Esophagus squamous epithelium (tissue), 4 donors: ENCODE results near the gene SLC17A5.

Source experiments
- POLR2A ChIP-seq, 4 donors: fragments of 450-650 bp; IDR thresholded peaks; one replicate each; pipeline ENCODE4 v1.6.1; 2017; ENCODE audit warnings: antibody characterized with exemption in 4 of 4, mild to moderate bottlenecking in 4 of 4, moderate library complexity in 3 of 4
- TF ChIP-seq, protein P1 (sequence below), 6 experiments: fragments of 450-650 bp in 4 of 6; fragments of 200-600 bp in 2 of 6; sonication (generic) in 2 of 6; IDR thresholded peaks; one replicate each; pipeline ENCODE4 v1.5.1; 2016 to 2019; ENCODE audit warnings: antibody characterized with exemption in 6 of 6, mild to moderate bottlenecking in 4 of 6, moderate library complexity in 4 of 6

DNA sequence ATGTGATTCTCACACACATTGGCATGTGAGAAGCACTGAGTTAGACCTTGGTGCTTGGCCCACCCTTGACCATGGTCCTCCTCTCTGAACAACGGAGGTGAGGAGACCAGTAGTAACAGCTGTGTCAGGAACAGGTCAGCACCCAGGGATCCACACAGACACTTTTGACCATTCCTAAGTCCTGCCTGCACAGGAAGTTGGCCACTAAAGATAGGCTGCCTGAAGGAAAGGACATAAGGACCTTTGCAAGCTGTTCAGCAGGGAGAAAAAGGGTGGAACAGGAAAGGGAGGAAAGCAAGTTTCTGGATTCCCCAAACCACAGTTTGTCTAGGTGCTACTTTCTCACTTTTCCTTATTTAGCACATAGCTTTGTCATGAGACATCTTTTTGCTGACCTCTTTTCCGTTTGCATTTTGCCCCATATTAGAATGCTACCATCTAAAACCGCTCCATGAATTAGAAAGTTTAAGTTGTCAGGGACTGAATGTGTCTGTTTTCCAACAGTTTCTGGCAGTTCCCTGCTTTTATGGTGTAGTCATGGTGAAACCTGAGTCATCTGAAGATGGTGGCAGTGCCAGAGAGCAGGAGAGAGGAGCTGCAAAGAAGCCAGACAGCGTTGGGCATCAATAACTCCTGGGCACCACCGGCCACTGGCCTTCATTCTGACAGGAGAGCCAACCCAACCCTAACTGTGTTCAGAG, 41.1 kb upstream of the SLC17A5 start:
- TF ChIP-seq, protein P1, sequence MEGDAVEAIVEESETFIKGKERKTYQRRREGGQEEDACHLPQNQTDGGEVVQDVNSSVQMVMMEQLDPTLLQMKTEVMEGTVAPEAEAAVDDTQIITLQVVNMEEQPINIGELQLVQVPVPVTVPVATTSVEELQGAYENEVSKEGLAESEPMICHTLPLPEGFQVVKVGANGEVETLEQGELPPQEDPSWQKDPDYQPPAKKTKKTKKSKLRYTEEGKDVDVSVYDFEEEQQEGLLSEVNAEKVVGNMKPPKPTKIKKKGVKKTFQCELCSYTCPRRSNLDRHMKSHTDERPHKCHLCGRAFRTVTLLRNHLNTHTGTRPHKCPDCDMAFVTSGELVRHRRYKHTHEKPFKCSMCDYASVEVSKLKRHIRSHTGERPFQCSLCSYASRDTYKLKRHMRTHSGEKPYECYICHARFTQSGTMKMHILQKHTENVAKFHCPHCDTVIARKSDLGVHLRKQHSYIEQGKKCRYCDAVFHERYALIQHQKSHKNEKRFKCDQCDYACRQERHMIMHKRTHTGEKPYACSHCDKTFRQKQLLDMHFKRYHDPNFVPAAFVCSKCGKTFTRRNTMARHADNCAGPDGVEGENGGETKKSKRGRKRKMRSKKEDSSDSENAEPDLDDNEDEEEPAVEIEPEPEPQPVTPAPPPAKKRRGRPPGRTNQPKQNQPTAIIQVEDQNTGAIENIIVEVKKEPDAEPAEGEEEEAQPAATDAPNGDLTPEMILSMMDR (IDR thresholded peaks at IDR 0.05), result no peak
- TF ChIP-seq POLR2A (IDR thresholded peaks at IDR 0.05), result no peak
